ENCODE results near the gene PKN1.

The PKN1 gene

DNA sequence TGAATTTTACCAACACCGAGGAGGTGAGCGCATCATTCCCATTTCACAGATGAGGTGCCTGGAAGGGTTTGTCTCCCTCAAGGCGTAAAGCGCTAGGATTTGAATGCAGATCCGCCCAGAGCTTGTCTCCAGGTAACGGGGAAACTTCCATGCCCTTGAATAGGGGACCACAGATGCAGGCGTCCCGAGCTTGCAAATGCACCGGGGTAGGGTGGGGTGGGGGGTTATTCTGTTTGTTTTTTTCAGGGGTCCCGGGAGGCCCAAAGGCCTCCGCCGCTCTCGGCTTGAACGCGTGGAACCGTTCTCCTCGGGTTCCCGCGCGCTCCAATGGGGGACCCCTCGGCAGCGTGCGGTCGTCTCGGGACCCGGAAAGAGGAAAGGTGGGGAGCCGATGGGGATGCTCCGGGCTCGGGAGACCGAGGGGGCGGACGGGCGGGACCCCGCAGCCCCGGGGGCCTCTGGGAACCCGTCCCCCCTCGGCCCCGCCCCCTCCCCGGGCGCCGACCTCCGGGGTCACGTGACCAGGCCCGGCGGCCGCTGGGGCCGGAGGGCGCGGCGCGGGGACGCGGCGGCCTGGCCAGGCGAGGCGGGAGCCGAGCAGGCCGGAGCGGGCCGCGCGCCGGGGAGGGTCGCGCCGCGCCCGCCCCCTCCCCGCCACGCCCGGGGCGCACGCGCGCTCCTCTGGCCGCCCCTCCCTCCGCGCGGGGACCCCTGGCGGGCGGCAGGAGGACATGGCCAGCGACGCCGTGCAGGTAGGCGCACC lies at the start of gene PKN1:
TSS of gene PKN1 (plus strand) at position 516 of the 763 bp plus-strand sequence. CDS start at position 732, 216 bp downstream.
- DNase-seq (ENCODE audit: low read depth): peak; percentile 35
- TF ChIP-seq, protein P1, sequence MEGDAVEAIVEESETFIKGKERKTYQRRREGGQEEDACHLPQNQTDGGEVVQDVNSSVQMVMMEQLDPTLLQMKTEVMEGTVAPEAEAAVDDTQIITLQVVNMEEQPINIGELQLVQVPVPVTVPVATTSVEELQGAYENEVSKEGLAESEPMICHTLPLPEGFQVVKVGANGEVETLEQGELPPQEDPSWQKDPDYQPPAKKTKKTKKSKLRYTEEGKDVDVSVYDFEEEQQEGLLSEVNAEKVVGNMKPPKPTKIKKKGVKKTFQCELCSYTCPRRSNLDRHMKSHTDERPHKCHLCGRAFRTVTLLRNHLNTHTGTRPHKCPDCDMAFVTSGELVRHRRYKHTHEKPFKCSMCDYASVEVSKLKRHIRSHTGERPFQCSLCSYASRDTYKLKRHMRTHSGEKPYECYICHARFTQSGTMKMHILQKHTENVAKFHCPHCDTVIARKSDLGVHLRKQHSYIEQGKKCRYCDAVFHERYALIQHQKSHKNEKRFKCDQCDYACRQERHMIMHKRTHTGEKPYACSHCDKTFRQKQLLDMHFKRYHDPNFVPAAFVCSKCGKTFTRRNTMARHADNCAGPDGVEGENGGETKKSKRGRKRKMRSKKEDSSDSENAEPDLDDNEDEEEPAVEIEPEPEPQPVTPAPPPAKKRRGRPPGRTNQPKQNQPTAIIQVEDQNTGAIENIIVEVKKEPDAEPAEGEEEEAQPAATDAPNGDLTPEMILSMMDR (conservative IDR thresholded peaks at IDR 0.05; ENCODE audit: low read length): no peak
- H3K4me3 ChIP-seq (ENCODE audit: low read length): peak within 1 kb of the TSS; percentile 76

DNA sequence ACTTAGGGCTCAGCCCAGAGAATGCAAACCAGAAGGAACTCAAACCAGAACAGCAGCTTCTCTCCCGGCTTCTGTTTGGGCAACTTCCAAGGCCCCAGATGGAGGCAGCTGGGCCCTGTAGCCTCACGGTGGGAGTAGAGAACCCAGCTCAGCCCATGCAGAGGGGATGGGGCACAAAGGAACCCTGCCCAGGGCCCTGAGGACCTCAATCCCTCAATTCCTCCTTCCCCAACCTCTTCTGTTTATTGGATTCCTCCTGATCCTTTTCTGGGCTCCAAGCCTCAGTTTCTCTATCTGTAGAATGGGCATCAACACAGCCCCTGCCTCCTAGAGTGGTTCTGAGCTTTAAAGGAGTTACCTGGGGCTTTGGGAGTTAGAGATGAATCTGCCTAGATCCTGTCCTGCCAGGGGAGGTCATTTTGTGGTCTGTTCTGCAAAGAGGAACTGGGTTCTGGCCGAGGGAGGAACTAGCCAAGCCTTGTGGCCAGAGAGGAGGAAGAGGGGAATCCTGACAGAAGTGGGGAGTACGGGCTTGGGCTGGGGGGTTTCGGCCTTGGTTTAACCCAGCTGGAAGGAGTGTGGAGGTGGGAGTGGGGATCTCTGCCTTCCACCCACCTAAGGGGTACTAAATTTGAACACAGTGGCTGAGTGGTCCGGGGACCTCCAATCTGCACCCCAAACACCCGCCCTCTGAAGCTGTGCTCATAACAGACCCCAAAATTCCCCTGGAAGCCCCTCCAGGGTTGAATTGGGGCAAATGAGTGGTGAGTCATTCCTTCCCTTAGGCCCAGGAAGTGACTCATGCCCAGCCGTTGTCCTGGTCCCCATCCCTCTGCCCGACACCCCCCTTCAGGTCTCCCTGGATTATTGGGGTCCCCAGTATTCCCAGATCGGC lies 49.2 kb upstream of the PKN1 start:
- TF ChIP-seq, protein P1 (conservative IDR thresholded peaks at IDR 0.05; ENCODE audit: low read length): peak; percentile 17
- DNase-seq (ENCODE audit: low read depth): peak; percentile 65
- H3K4me3 ChIP-seq (ENCODE audit: low read length): peak overlapping the region; percentile 46

DNA sequence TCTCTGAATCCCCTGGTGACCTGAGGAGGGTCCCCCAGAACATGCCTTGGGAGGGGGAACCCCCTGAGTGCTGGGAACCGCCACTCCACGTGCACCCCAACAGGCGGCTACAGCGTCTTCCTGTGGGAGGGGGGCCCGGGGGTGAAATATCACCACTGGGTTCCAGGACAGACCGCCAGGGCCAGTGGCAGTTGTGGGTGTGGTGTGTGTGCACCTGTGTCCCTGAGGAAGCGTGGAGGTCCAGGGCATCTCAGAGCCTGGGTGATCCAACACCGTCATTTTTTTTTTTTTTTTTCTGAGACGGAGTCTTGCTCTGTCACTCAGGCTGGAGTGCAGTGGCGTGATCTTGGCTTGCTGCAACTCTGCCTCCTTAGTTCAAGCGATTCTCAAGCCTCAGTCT lies 47.6 kb upstream of the PKN1 start:
- TF ChIP-seq, protein P1 (conservative IDR thresholded peaks at IDR 0.05; ENCODE audit: low read length): no peak
- H3K4me3 ChIP-seq (ENCODE audit: low read length): no peak overlapping the region
- no peak for DNase-seq (ENCODE audit: low read depth)

DNA sequence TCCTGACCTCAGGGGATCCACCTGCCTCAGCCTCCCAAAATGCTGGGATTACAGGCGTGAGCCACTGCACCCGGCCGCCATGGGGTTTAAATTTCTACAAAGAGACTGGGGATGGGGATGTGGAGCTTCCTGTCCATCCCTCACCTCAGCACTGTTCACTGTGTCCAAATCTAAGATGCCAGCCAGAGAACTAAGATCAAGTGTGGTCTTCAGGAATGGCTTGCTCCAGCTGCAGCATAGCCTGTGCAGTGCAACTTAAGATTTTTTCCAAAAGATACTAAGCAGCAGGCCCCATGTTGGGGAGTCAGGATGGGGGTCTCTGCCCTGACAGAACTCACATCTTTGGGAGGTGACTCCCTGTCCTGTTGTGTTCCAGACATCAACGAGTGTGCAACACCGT lies 42.6 kb upstream of the PKN1 start:
- DNase-seq (ENCODE audit: low read depth): no peak
- TF ChIP-seq, protein P1 (conservative IDR thresholded peaks at IDR 0.05; ENCODE audit: low read length): no peak
- H3K4me3 ChIP-seq (ENCODE audit: low read length): no peak overlapping the region

DNA sequence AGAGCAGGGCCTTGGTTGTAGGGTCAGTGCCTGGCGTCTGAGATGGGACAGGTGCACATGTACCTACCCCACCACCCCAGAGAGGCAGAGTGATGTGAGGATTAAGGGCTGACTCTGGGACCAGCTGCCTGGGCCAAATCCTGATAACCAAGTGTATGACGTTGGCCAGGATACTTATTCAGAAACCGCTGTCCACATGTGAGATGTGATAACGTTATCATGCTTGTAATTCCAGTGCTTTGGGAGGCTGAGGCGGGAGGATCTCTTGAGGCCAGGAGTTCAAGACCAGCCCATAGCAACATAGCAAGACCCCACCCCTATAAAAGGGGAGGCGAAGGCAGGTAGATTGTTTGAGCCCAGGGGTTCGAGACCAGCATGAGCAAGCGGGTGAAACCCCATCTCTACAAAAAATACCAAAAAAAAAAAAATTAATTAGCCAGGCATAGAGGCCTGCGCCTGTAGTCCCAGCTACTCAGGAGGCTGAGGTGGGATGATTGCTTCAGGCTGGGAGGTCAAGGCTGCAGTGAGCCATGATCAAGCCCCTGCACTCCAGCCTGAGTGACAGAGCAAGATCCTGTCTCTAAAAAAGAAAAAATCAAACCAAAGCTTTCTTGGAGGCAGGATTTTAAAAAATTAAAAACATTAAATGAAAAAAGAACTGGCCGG lies 41.8 kb upstream of the PKN1 start:
- no peak overlapping the region for H3K4me3 ChIP-seq (ENCODE audit: low read length)
- TF ChIP-seq, protein P1 (conservative IDR thresholded peaks at IDR 0.05; ENCODE audit: low read length): no peak
- DNase-seq (ENCODE audit: low read depth): no peak

DNA sequence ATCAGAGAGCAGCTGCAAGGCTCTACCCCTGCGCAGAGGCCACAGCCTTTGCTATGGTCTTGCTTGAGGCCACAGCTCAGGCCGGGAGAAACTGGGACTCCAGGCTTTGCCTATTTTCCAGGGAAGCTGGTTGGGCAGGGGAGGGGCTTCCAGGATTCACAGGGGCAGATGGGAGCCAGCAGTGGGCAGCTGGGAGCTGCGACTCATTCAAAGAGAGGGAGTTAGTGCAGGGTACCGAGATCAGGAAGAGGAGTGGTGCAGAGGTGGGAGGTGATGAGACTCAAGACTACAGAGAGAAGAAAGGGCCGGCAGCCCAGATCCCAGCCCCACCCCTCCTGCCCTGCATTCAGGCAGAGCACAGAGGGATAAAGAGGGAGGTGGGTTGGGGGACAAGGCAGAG lies 39.8 kb upstream of the PKN1 start:
- H3K4me3 ChIP-seq (ENCODE audit: low read length): no peak overlapping the region
- no peak for DNase-seq (ENCODE audit: low read depth)
- TF ChIP-seq, protein P1 (conservative IDR thresholded peaks at IDR 0.05; ENCODE audit: low read length): no peak

All from AG10803 (cell line).